Esophagus muscularis mucosa (tissue), 3 donors: ENCODE measurements around the gene DCLRE1B.

Source experiments
- POLR2A ChIP-seq: fragments of 450-650 bp; IDR thresholded peaks from one replicate; pipeline ENCODE4 v1.6.1; 2017; ENCODE audit warnings: antibody characterized with exemption, moderate library complexity, mild to moderate bottlenecking, low read depth
- TF ChIP-seq, protein P1 (sequence below), 3 experiments: fragments of 200-600 bp in 2 of 3; fragments of 450-650 bp in 1 of 3; sonication (generic) in 2 of 3; IDR thresholded peaks; one replicate each; pipeline ENCODE4 v1.5.1; 2017 to 2019; ENCODE audit warnings: antibody characterized with exemption in 3 of 3, mild to moderate bottlenecking in 2 of 3, moderate library complexity in 1 of 3

- TF ChIP-seq POLR2A: no peak
- TF ChIP-seq, protein P1, sequence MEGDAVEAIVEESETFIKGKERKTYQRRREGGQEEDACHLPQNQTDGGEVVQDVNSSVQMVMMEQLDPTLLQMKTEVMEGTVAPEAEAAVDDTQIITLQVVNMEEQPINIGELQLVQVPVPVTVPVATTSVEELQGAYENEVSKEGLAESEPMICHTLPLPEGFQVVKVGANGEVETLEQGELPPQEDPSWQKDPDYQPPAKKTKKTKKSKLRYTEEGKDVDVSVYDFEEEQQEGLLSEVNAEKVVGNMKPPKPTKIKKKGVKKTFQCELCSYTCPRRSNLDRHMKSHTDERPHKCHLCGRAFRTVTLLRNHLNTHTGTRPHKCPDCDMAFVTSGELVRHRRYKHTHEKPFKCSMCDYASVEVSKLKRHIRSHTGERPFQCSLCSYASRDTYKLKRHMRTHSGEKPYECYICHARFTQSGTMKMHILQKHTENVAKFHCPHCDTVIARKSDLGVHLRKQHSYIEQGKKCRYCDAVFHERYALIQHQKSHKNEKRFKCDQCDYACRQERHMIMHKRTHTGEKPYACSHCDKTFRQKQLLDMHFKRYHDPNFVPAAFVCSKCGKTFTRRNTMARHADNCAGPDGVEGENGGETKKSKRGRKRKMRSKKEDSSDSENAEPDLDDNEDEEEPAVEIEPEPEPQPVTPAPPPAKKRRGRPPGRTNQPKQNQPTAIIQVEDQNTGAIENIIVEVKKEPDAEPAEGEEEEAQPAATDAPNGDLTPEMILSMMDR (IDR thresholded peaks at IDR 0.05): no peak
Observed at GRCh38 chr1:113898241-113898814, 6.8 kb upstream of the DCLRE1B start.
